Esophagus squamous epithelium (tissue), 4 donors: ENCODE measurements around the gene SGMS2.

ENCODE experiments used
- POLR2A ChIP-seq, 4 donors: fragments of 450-650 bp; IDR thresholded peaks; one replicate each; pipeline ENCODE4 v1.6.1; 2017; ENCODE audit warnings: antibody characterized with exemption in 4 of 4, mild to moderate bottlenecking in 4 of 4, moderate library complexity in 3 of 4
- TF ChIP-seq, protein P1 (sequence below), 6 experiments: fragments of 450-650 bp in 4 of 6; fragments of 200-600 bp in 2 of 6; sonication (generic) in 2 of 6; IDR thresholded peaks; one replicate each; pipeline ENCODE4 v1.5.1; 2016 to 2019; ENCODE audit warnings: antibody characterized with exemption in 6 of 6, mild to moderate bottlenecking in 4 of 6, moderate library complexity in 4 of 6

DNA sequence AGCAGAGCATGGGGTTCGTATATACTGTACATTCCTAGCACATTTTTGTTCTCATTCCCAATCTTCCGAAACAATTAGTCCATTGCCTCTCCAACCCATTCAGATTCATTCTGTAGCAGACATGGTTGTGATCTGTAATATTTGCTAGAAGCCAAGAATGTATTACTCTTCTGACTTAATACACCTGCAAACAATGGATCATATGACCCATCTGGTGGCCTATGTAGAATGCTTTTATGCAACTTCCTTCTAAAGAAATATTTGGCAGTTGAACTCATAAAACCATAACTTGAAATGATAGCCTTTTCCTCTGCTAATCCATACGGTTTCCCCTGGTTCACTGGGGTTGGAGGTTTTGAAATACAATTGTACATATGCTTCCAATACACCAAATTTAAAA lies 32.8 kb upstream of the SGMS2 start:
- TF ChIP-seq, protein P1, sequence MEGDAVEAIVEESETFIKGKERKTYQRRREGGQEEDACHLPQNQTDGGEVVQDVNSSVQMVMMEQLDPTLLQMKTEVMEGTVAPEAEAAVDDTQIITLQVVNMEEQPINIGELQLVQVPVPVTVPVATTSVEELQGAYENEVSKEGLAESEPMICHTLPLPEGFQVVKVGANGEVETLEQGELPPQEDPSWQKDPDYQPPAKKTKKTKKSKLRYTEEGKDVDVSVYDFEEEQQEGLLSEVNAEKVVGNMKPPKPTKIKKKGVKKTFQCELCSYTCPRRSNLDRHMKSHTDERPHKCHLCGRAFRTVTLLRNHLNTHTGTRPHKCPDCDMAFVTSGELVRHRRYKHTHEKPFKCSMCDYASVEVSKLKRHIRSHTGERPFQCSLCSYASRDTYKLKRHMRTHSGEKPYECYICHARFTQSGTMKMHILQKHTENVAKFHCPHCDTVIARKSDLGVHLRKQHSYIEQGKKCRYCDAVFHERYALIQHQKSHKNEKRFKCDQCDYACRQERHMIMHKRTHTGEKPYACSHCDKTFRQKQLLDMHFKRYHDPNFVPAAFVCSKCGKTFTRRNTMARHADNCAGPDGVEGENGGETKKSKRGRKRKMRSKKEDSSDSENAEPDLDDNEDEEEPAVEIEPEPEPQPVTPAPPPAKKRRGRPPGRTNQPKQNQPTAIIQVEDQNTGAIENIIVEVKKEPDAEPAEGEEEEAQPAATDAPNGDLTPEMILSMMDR (IDR thresholded peaks at IDR 0.05), result no peak
- TF ChIP-seq POLR2A (IDR thresholded peaks at IDR 0.05), result no peak
